Left colon (tissue), 2 donors: ENCODE measurements around the gene SPCS3. TPM values are rescaled to one million over a fixed set of nuclear protein-coding genes. Genes with fewer than 3 reads are reported as not detected.
A peak's percentile ranks its signal among the peaks of the same experiment; 100 is the strongest.
"Not testable (repeated sequence)": the region's sequence is repeated elsewhere in the genome, so short reads cannot be mapped to it uniquely, and the experiment has no call there.

Experiments used
- ATAC-seq: fragments of 200-7000 bp; cut with Tn5 transposase; one replicate; pipeline ENCODE4 v1.9.1; 2020; ENCODE audit warnings: mild to moderate bottlenecking, moderate library complexity
- DNase-seq, 2 donors: peaks; one replicate each; pipeline ENCODE4 v3.0.0-alpha.2; 2020
- intact Hi-C, 2 donors: fragments of 100-400 bp; cut with DNase I in 1 of 2; cut with micrococcal nuclease in 1 of 2; formaldehyde crosslinking; loops; one replicate each; pipeline versions ENCODE4 v1.11.2 to v1.14.0; 2022; cut with DNase I, micrococcal nuclease
- total RNA-seq, 2 donors: library from RNA; stranded (reverse); fragmentation: NEBNext Ultra II Directional; extraction: Animal tissue kit (Norgen Biotek cat#: 25700); gene quantifications; one replicate each; pipeline ENCODE4 v1.2.1, GENCODE V29; 2021
- donor health status: DM: no; HTN: no; CAD: no.
- donor health status: DM: yes; HTN: yes; CAD: no.

SPCS3 gene
- total RNA-seq, 2 donors from 2014 or later: 88.5 to 112 TPM

DNA sequence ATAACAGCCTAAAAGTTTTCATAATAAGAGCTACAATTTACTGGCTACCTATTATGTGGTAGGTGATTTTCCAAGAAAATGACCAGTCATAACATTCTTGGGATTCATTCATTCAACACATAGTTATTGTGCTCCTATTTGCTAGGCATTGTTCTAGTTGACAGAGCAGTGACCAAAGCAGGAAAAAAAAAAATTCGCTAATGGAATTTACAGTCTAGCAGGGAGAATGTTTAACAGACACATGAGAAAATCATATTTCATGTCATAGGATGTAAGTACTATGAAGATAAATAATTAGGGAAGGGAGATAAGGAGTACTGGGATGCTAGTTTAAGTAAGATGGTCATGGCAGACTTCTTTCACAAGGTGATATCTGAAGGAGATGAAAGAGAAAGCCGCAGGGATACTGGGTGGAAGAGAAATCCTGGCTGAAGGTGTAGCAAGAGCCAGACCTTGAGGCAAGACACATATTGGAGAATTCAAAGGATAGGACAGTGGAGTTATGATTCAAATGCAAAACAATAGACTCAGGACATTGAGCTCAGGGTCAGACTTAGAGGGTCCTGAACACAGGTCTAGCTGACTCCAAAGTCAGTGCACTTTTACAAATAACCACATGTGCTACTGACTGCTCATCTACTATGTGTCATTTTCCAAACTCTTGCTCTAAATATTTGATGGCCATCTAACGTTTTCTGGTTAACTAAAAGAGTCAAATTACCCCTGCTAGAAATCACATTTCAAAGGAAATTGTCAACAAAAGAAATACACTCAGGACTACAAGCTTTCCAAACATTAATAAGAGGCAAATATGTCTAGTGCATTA is 20.4 kb downstream of the SPCS3 start:
- intact Hi-C loops: loop anchor here in 1 of 2 donors (5.0 to 10.0 kb wide), 2 partner anchors 185 to 308 kb away; no protein-coding TSS in a partner anchor
- ATAC-seq: no peak

DNA sequence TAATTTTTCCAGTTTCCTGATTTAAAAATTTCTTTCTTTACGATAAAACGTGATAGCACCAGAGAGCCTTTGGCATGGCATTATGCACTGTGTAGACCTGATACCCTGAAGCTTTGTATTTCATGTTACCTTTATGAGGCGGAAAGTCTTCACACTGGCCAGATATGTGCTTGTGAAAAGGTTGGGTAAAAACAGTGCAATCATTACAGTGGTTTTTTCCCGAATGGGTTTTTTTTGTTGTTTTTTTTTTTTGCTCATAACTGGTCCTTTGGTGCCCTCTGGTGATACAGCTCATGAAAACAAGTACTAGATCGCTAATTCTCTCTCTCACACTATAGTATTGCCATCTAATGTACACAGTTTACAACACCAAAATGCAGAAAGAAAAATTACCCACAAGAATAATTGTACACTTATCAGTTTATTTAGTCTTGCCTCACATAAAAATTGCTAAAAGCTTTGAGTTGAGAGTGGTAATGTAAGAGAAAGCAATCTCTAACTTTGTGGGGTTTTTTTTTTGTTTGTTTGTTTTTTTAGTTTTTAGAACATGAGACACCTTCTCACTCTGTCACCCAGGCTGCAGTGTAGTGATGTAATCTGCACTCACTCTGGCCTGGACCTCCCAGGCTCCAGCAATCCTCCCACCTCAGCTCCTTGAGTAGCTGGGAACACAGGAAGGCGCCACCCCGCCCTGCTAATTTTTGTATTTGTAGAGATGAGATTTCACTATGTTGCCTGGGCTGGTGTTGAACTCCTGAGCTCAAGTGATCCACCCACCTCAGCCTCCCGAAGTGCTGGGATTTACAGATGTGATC is 21.3 kb downstream of the SPCS3 start:
- DNase-seq: no peak
- intact Hi-C loops: loop anchor here in 1 of 2 donors (5.0 kb wide), 1 partner anchor 309 kb away; no protein-coding TSS in a partner anchor
- ATAC-seq: peak; percentile 54

More for the DNA sequence above, 20.4 kb downstream of the SPCS3 start:
- no peak for DNase-seq

DNA sequence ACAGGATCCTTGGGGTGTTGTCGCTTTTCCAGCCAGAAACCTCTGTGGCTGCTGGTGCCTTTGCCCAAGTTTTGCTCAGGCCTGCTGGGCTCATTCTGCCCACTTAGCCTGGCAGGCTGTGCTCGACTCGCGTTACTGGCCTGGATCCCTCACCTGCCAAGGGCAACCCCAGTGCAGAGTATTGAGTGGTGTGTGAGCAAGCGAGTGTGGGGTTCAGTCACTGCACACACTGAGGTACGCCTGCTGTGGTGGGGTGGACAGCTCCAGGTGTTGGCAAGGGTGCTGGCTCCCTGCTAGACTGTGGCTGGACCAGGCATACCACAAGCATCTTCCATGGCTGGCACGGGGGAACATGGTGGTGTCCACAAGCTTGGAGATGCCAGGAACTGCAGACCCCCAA is 22.6 kb downstream of the SPCS3 start:
- no peak for ATAC-seq
- intact Hi-C loops: loop anchor here in 1 of 2 donors (5.0 kb wide), 1 partner anchor 310 kb away; no protein-coding TSS in a partner anchor
- DNase-seq: no peak

DNA sequence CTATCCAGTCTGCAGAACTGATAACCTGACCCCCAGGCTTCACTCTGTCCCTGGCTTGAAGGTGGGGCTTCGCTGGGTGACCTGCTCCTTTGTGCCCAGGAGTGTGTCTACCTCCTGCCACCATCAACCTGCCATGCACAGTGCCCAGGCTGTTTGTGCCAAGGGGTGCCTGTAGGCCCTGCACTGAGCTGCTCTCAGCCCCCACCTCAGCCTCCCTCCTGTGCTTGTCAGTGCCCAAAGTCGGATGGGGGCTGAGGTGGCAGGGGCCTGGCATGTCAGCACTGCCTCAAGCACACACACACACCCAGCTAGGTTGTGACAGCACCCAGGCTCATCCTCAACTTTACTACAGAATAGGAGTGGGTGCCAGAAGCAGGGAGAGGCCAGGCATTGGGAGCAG is 23.5 kb downstream of the SPCS3 start:
- intact Hi-C loops: loop anchor here in 1 of 2 donors (5.0 kb wide), 1 partner anchor 311 kb away; no protein-coding TSS in a partner anchor
- DNase-seq (no peak), ATAC-seq (no peak)

DNA sequence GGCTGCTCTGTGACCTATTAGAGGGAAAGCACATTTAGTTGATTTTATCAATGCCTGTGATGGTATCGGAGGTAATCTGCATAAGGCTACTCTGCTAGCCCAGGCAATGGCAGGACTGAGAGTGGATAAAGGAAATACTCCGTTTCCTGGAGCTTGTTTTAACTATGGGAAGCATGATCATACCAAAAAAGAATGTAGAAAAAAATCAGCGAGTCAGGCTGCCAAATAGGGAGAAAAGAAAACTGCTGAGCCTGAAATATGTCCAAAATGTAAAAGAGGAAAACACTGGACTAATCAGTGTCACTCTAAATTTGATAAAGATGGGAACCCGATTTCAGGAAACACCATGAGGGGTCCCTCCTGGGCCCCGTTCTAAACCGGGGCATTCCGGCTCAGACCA is 25.6 kb downstream of the SPCS3 start:
- ATAC-seq, DNase-seq, intact Hi-C loops: not testable (repeated sequence)

DNA sequence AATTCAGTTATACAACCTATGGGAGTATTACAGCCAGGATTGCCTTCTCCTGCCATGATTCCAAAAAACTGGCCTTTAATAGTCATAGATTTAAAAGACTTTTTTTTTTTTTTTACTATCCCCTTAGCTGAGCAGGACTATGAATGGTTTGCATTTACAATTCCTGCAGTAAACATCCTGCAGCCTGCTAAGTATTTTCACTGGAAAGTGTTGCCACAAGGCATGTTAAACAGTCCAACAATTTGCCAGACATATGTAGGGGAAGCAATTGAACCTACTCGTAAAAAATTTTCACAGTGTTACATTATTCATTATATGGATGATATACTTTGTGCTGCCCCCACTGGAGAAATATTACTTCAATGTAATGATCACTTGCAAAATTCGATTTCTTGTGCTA is 27.1 kb downstream of the SPCS3 start:
- intact Hi-C loops, ATAC-seq, DNase-seq: not testable (repeated sequence)

DNA sequence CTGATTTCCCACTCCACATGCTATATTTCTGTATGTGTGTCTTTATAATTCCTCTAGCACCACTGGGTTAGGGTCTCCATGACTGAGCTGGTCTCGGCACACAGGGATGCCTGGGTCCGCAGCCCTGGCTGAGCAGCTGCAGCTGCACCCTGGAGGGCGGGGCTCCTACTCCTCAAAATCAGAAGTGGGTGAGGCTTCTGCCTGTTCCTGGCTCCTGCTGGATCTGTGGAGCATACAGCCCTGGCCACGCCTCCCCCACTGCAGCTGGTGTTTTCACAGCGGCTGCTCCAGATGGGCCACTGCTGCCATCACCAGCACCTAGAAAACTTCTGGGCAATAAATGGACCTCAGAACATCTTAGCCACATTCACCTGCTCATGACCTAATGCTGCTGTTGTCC is 30.9 kb downstream of the SPCS3 start:
- DNase-seq: no peak
- ATAC-seq: no peak
- intact Hi-C loops: no loop called here

DNA sequence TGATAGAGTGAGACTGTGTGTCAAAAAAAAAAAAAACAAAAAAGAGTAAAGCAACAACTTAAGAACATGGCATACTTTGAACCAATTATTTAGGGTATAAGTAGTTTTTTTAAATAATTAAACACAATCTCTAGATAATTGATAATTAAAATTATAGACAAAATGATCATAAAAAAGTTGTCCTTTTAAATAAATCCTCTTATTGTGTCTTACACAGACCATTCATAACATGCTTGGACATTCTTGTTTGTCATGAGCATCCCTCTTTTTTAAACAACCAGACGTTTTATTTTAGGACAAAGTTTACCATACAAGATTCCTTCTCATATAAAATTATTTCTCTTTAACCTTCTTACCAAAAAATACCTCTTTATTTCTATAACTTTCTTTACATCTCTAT is 35.1 kb downstream of the SPCS3 start:
- DNase-seq (no peak), ATAC-seq (no peak)
- intact Hi-C loops: no loop called here

DNA sequence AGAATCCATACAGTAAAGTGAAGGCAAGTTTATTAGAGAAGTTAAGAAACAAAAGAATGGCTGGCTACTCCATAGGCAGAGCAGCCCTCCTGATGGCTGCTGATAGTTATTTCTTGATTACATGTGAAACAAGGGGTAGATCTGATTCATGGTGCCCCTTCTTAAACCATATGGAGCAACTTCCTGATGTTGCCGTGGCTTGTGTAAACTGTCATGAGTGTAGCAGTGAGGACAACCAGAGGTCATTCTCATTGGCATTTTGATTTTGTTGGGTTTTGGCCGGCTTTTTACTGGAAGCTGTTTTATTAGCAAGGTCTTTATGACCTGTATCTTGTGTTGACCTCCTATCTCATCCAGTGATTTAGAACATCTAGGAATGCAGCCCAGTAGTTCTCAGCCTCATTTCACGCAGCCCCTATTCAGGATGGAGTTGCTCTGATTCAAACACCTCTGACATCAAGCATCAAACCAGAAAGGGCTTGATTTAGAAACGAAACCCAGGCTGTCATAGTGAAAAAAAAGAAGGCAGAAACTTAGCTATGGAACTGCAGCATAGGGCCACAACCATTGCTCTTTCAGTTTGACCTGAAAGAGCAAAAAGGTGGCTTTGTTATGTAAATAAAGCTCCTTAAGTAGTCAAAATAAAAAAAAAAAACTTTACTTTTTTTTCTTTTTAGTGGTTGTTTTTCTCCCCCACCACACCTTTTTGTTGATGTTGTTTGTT is 37.8 kb downstream of the SPCS3 start:
- intact Hi-C loops: no loop called here
- DNase-seq: no peak
- ATAC-seq: no peak

DNA sequence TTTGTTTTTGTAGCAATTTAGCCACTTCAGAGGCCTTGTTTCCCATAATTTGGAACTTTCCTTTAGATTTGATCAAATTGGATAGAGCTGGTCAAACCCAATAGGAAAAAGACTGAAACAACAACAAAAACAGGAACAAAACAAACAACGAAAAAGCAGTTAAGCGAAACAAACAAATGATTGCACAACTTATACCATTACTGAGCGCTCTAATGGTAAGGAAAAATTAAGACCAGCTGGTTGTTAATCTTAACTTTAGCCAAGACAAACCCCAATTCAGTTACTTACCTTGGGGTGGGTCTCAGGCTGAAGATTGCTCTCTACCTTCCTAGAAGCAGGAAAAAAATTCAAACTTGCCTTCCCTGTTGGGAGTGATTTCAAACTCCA is 38.3 kb downstream of the SPCS3 start:
- ATAC-seq (no peak), DNase-seq (no peak)
- intact Hi-C loops: no loop called here

DNA sequence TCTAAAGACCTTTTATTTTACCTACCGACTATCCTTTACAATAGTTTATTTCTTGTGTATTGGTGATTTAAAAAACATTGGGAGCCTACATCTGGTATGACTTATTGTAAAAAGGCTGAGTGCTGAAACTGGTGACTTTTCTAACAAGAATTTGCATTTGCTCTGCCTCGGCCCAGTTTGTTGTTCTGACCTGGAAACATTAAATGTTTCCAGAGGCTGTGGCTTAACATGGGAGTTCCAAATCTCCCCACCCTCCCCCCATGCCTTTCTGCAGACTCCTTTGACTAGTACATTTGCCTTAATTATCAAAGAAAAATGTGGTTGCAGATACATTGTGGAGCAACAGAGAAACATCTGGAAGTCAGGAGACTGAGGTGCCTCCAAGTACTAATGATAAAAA is 39.8 kb downstream of the SPCS3 start:
- DNase-seq: no peak
- intact Hi-C loops: no loop called here
- no peak for ATAC-seq

DNA sequence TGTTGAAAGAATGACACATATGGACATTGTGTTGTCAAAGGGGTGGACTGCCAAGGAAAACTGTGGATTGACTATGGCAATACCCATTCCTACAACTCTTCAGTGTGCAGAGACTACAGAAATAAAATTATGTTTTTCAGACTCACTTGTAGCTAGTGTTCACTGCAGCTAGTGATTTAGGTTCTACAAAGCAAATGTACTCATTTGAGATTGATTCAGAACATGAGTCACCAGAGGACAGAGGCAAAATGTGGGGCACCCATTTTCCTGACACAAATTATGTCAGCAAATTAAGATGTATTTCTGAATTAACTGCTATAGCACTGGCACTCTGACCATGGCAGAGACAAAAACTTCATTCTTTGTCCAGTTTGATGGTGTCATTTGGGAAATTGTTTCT is 40.7 kb downstream of the SPCS3 start:
- intact Hi-C loops: no loop called here
- ATAC-seq (no peak), DNase-seq (no peak)

DNA sequence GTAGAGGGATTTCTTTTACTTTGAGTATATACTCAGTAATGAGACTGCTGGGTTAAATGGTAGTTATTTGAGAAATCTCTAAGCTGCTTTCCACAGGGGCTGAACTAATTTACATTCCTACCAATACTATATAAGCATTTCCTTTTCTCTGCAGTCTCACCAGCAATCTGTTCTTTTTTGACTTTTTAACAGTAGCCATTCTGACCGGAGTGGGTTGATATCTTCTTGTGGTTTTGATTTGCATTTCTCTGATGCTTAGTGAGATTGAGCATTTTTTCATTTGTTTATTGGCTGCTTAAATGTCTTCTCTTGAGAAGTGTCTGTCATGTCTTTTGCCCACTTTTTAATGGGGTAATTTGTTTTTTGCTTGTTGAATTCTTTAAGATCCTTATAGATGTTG is 43.3 kb downstream of the SPCS3 start:
- intact Hi-C loops: no loop called here
- ATAC-seq: no peak

DNA sequence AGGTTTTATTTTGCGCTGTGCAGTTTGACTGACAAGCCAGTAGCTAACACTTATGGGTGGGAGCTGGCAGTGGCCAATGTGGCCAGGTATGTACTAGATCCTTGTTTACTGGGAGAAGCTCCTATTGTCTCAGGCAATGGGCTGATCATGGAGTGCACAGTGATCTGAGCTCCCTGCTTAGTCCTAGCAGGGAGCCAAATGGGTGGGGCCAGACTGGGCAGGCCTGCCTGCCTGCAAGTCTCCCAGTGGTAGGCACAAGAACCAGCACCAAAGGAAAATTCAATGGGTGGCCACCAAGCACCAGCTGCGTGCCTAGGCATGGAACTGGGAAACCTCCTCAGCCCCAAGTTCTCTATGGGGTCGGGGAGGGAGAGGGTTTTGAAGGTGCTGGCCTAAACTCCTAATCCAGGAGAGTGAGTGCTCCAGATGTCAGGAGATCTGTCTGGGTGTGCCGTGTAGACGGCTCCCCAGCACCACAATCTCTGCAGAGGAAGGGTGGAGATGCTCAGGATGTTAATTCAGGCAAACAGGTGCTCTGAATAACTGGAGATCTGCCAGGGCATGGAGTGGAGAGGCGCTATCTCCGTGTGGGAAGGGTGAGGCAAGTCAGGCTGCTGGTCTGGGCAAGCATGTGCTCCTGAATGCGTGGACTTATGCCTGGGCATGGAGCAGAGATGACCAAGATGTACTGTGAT is 48.2 kb downstream of the SPCS3 start:
- DNase-seq (no peak), ATAC-seq (no peak)
- intact Hi-C loops: no loop called here

More for the DNA sequence above, 43.3 kb downstream of the SPCS3 start:
- DNase-seq: no peak

DNA sequence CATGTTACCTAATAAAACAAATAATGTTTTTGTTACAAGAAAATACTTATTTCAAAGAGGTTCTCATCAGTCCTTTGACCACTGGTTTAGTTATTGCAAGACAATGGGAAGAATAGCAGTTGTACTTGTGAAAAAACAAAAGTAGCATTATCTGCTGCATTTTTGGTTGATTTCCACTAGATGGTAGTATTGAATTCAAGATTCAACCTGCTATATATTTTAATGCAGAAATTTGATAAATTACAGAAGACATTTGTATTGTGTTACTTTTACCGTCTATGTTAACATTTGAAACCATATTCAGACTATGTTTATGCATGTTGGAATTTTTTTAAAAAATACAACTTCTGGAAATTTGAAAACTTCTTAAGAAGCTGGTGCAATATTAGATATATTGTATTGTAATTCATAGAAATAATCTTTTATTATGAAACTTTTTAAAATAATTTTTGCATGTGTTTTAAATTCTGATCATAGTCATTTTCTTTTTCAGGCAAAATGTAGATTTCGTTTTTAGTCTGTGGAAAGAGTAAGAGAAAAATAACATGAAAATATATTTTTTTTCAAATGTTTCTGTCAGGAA is 56.4 kb downstream of the SPCS3 start:
- DNase-seq: no peak
- ATAC-seq: no peak
- intact Hi-C loops: loop anchor here in 1 of 2 donors (10.0 kb wide), 1 partner anchor 679 kb away; no protein-coding TSS in a partner anchor

DNA sequence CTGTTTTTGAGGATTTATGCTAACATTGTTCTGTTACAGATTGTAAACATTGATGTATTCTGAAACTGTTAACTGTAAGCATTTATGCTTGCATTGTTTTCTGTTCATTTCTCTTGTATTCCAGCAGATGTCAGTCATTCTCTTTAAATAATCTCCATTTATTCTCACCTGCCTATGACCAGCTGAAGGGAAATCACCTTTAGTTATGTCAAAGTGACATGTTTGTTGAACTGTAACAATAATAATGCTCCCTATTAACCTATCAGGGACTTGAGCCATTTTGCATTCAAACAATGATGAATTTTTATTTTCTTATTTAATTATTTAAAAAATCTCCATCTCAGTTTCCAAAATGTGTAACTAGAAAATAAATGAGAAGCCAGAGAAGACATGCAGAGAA is 58.0 kb downstream of the SPCS3 start:
- no peak for ATAC-seq
- no peak for DNase-seq
- intact Hi-C loops: loop anchor here in 1 of 2 donors (10.0 kb wide), 1 partner anchor 677 kb away; no protein-coding TSS in a partner anchor

DNA sequence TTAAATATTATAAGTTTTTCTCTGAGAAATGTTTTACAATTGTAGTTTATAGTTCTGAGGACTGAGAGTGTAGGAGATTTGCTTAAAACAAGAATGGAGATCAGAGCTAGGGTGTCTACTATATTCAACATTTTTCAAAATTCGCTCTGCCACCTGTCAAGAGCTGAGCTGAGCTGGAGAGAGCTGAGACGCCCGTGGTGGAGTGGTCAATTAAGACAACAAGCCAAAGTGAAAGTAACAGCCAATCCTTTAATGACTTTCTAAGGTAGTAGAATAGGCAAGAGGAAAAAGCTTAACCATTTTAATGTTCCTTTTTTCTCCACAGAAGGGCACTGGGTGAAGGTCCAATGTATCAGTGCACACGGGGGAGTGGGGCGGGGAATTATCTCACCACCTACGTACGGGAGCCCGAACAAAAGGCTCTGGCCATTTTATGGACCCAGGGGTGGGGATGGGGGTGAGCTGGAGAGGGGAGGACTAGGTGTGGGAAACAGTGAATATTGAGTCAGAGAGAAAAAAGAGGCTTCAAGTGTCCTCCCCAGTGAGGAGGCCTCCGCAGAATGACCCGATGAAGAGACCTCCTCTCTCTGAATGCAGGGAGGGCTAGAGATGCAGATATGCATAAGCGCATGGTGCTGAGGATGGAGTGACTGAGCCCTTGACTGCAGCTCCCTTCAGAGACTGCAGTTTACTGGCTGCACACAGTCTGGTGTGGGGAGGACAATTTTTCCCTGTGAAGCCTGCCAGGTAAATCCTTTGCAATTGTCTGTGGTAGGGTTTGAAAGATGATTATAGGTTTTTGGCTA is 60.8 kb downstream of the SPCS3 start:
- intact Hi-C loops: no loop called here
- no peak for ATAC-seq
- no peak for DNase-seq
